ENCODE results near the gene CERS6. TPM values are rescaled to one million over a fixed set of nuclear protein-coding genes. Genes with fewer than 3 reads are reported as not detected.

Gene CERS6
- total RNA-seq, 1 donor: 23.9 TPM

DNA sequence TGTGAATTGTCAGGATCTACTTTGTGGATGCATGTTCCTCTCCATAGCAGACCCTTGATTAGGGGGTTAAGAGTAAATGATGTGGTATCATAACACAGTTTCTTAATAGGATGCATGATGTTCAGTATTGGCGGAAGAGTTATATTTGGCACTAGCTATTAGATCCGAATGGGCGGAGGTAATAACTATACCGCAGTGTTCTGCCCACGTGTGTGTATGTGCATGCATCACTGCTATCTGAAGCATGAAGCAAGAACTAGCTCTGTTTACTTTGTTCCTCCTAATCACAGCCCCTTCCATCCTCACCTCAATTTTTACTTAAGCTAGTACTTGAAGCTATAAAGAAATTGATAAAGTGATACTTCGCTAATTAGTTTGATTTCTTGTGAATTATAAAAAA, 186.8 kb downstream of the CERS6 start:
- TF ChIP-seq, protein P1, sequence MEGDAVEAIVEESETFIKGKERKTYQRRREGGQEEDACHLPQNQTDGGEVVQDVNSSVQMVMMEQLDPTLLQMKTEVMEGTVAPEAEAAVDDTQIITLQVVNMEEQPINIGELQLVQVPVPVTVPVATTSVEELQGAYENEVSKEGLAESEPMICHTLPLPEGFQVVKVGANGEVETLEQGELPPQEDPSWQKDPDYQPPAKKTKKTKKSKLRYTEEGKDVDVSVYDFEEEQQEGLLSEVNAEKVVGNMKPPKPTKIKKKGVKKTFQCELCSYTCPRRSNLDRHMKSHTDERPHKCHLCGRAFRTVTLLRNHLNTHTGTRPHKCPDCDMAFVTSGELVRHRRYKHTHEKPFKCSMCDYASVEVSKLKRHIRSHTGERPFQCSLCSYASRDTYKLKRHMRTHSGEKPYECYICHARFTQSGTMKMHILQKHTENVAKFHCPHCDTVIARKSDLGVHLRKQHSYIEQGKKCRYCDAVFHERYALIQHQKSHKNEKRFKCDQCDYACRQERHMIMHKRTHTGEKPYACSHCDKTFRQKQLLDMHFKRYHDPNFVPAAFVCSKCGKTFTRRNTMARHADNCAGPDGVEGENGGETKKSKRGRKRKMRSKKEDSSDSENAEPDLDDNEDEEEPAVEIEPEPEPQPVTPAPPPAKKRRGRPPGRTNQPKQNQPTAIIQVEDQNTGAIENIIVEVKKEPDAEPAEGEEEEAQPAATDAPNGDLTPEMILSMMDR (IDR thresholded peaks at IDR 0.05; ENCODE audit: extremely low read depth, low read depth, low read length): no peak
- no peak for DNase-seq (ENCODE audit: insufficient read length, low spot score, missing footprints)
- Histone ChIP-seq H3K9me3 (ENCODE audit: low read depth, low read length) (no peaks in the 10 kb centered on the region), H3K36me3 (ENCODE audit: insufficient read depth, low read length) (no peaks in the 10 kb centered on the region), H3K27me3 (ENCODE audit: insufficient read depth, low read length) (no peaks in the 10 kb centered on the region), H2AFZ (ENCODE audit: low read length) (no peak overlapping the region), H3K4me2 (ENCODE audit: insufficient read depth, low read length) (no peak overlapping the region), H3K27ac (ENCODE audit: low read depth, low read length) (no peak overlapping the region), H4K20me1 (ENCODE audit: insufficient read depth, low read length) (peaks cover 2% of the 10 kb centered on the region), H3K79me2 (ENCODE audit: insufficient read depth, low read length) (peaks cover under 1% of the 10 kb centered on the region), H3K4me1 (ENCODE audit: insufficient read depth, low read length) (no peaks in the 10 kb centered on the region), H3K4me3 (ENCODE audit: insufficient read depth, low read length) (no peak overlapping the region)

DNA sequence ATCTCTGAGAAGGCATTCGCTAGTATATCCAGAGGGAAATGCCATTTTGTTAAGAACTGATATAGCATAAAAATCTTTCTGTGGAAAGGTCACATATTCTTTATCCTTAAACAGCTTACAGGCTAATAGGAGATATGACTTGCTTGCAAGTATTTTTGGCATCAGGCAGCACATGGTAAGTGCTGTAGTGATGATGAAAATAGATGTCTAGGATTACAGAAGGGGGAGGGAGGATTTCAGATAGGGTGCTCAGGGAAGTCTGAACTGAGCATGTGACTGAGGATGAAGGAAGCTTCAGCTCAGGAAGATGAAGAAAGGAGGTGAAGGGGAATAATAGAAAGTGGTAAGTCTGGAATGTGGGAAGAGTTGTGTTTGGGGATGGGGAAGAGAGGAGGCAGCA, 187.9 kb downstream of the CERS6 start:
- no peak overlapping the region for H3K27ac ChIP-seq (ENCODE audit: low read depth, low read length)
- peaks cover 4% of the 10 kb centered on the region for H4K20me1 ChIP-seq (ENCODE audit: insufficient read depth, low read length)
- TF ChIP-seq, protein P1 (IDR thresholded peaks at IDR 0.05; ENCODE audit: extremely low read depth, low read depth, low read length): no peak
- H3K9me3 ChIP-seq (ENCODE audit: low read depth, low read length): no peaks in the 10 kb centered on the region
- H2AFZ ChIP-seq (ENCODE audit: low read length): no peak overlapping the region
- H3K4me3 ChIP-seq (ENCODE audit: insufficient read depth, low read length): no peak overlapping the region
- no peak overlapping the region for H3K4me2 ChIP-seq (ENCODE audit: insufficient read depth, low read length)
- peaks cover 4% of the 10 kb centered on the region for H3K4me1 ChIP-seq (ENCODE audit: insufficient read depth, low read length)
- DNase-seq (ENCODE audit: insufficient read length, low spot score, missing footprints): no peak
- H3K27me3 ChIP-seq (ENCODE audit: insufficient read depth, low read length): no peaks in the 10 kb centered on the region
- H3K36me3 ChIP-seq (ENCODE audit: insufficient read depth, low read length): no peaks in the 10 kb centered on the region
- H3K79me2 ChIP-seq (ENCODE audit: insufficient read depth, low read length): peaks cover 3% of the 10 kb centered on the region

DNA sequence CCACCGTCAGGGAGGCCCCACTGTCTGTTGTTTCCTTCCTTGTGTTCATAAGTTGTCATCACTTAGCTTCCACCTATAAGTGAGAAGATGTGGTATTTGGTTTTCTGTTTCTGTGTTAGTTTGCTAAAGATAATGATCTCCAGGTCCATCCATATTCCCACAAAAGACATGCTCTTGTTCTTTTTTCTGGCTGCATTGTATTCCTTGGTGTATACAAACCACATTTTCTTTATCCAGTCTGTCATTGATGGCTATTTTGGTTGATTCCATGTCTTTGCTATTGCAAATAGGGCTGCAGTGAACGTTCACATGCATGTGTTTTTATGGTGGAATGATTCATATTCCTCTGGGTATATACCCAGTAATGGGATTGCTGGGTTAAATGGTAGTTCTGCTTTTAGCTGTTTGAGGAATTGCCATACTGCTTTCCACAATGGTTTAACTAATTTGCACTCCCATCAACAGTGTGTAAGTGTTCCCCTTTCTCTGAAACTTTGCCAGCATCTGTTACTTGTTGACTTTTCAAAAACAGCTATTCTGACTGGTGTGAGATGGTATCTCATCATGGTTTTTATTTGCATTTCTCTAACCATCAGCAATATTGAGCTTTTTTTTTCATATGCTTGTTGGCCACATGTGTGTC, 189.7 kb downstream of the CERS6 start:
- no peak overlapping the region for H3K4me2 ChIP-seq (ENCODE audit: insufficient read depth, low read length)
- DNase-seq (ENCODE audit: insufficient read length, low spot score, missing footprints): no peak
- H3K4me3 ChIP-seq (ENCODE audit: insufficient read depth, low read length): no peak overlapping the region
- H3K27ac ChIP-seq (ENCODE audit: low read depth, low read length): no peak overlapping the region
- H4K20me1 ChIP-seq (ENCODE audit: insufficient read depth, low read length): peaks cover 6% of the 10 kb centered on the region
- peaks cover 5% of the 10 kb centered on the region for H3K79me2 ChIP-seq (ENCODE audit: insufficient read depth, low read length)
- TF ChIP-seq, protein P1 (IDR thresholded peaks at IDR 0.05; ENCODE audit: extremely low read depth, low read depth, low read length): no peak
- no peaks in the 10 kb centered on the region for H3K36me3 ChIP-seq (ENCODE audit: insufficient read depth, low read length)
- no peaks in the 10 kb centered on the region for H3K27me3 ChIP-seq (ENCODE audit: insufficient read depth, low read length)
- H3K9me3 ChIP-seq (ENCODE audit: low read depth, low read length): no peaks in the 10 kb centered on the region
- H2AFZ ChIP-seq (ENCODE audit: low read length): no peak overlapping the region
- H3K4me1 ChIP-seq (ENCODE audit: insufficient read depth, low read length): peaks cover 7% of the 10 kb centered on the region

DNA sequence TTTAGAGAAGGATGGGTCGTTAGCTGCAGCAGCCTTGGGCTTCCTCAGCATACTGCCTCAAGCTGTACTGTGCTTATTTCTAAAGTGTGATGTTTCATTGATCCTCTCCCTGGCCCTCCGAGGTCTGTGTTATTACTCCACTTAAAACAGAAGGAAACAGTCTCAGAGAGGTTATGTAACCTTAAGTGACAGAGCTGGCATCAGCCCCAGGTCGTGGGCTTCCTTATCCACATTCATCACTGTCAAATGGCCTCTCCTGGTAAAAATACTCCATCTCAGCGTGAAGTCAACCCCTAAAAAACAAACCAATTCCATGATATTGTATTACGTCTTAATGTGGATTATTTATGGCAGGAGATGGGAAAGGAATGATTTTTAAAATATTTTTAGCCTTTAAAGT, 193.0 kb downstream of the CERS6 start:
- H3K4me1 ChIP-seq (ENCODE audit: insufficient read depth, low read length): peaks cover 7% of the 10 kb centered on the region
- no peak overlapping the region for H2AFZ ChIP-seq (ENCODE audit: low read length)
- peaks cover 5% of the 10 kb centered on the region for H3K79me2 ChIP-seq (ENCODE audit: insufficient read depth, low read length)
- DNase-seq (ENCODE audit: insufficient read length, low spot score, missing footprints): no peak
- TF ChIP-seq, protein P1 (IDR thresholded peaks at IDR 0.05; ENCODE audit: extremely low read depth, low read depth, low read length): no peak
- no peak overlapping the region for H3K4me2 ChIP-seq (ENCODE audit: insufficient read depth, low read length)
- no peaks in the 10 kb centered on the region for H3K27me3 ChIP-seq (ENCODE audit: insufficient read depth, low read length)
- H4K20me1 ChIP-seq (ENCODE audit: insufficient read depth, low read length): peaks cover 6% of the 10 kb centered on the region
- H3K4me3 ChIP-seq (ENCODE audit: insufficient read depth, low read length): no peak overlapping the region
- no peak overlapping the region for H3K27ac ChIP-seq (ENCODE audit: low read depth, low read length)
- H3K9me3 ChIP-seq (ENCODE audit: low read depth, low read length): no peaks in the 10 kb centered on the region
- H3K36me3 ChIP-seq (ENCODE audit: insufficient read depth, low read length): no peaks in the 10 kb centered on the region

Data from osteoblast (primary cell).